Hepatocyte (in vitro differentiated cells): ENCODE results near the gene ARMH3. TPM values are rescaled to one million over a fixed set of nuclear protein-coding genes. Genes with fewer than 3 reads are reported as not detected.

Source experiments
- DNase-seq: peaks from one replicate; pipeline ENCODE4 v3.0.0-alpha.2; 2016; ENCODE audit warnings: low spot score
- H2AFZ ChIP-seq: fragments of 200-600 bp; sonication (generic); 2 replicates; pipeline ENCODE4 v1.6.0; 2016; ENCODE audit warnings: antibody characterized with exemption, mild to moderate bottlenecking
- H3K27ac ChIP-seq: fragments of 200-600 bp; sonication (generic); 2 replicates; pipeline ENCODE4 v1.5.1; 2016; ENCODE audit warnings: mild to moderate bottlenecking
- H3K27me3 ChIP-seq: fragments of 200-600 bp; sonication (generic); 2 replicates; pipeline ENCODE4 v1.6.1; 2016
- H3K36me3 ChIP-seq: fragments of 200-600 bp; sonication (generic); replicated peaks from 2 replicates; pipeline ENCODE4 v1.5.1; 2016; ENCODE audit warnings: low read depth; ENCODE audit not compliant: insufficient read depth
- H3K4me1 ChIP-seq: fragments of 200-600 bp; sonication (generic); 2 replicates; pipeline ENCODE4 v1.5.1; 2016; ENCODE audit warnings: mild to moderate bottlenecking, moderate library complexity; ENCODE audit not compliant: insufficient read depth
- H3K4me2 ChIP-seq: fragments of 200-600 bp; sonication (generic); 2 replicates; pipeline ENCODE4 v1.6.0; 2016
- H3K4me3 ChIP-seq: fragments of 200-600 bp; sonication (generic); 2 replicates; pipeline ENCODE4 v1.5.1; 2016; ENCODE audit warnings: mild to moderate bottlenecking
- H3K79me2 ChIP-seq: fragments of 200-600 bp; sonication (generic); 2 replicates; pipeline ENCODE4 v1.6.0; 2017; ENCODE audit warnings: mild to moderate bottlenecking
- H3K9me2 ChIP-seq: fragments of 200-600 bp; sonication (generic); replicated peaks from 2 replicates; pipeline ENCODE4 v1.6.0; 2017; ENCODE audit warnings: mild to moderate bottlenecking; ENCODE audit not compliant: insufficient read depth
- H3K9me3 ChIP-seq: fragments of 200-600 bp; sonication (generic); 2 replicates; pipeline ENCODE4 v1.5.1; 2016; ENCODE audit warnings: low read depth, mild to moderate bottlenecking
- H4K20me1 ChIP-seq: fragments of 200-600 bp; sonication (generic); 2 replicates; pipeline ENCODE4 v1.6.0; 2016; ENCODE audit warnings: mild to moderate bottlenecking; ENCODE audit not compliant: insufficient read depth, poor library complexity, severe bottlenecking
- CTCF ChIP-seq: fragments of 200-600 bp; sonication (generic); IDR thresholded peaks from 2 replicates; pipeline ENCODE4 v1.5.1; 2016; ENCODE audit warnings: antibody characterized with exemption, mild to moderate bottlenecking; ENCODE audit not compliant: poor library complexity
- EZH2 ChIP-seq: fragments of 200-600 bp; sonication (generic); IDR thresholded peaks from 2 replicates; pipeline ENCODE4 v1.6.1; 2016; ENCODE audit warnings: antibody characterized with exemption, mild to moderate bottlenecking, borderline replicate concordance
- EZH2phosphoT487 ChIP-seq: fragments of 200-600 bp; sonication (generic); IDR thresholded peaks from one replicate; pipeline ENCODE4 v1.6.1; 2018; ENCODE audit warnings: antibody characterized with exemption, mild to moderate bottlenecking, low read depth, moderate library complexity; ENCODE audit not compliant: unreplicated experiment, severe bottlenecking
- WGBS: methylation state at CpG from one replicate; pipeline ENCODE4 v1.1.6; 2016; ENCODE audit warnings: low lambda C conversion rate; ENCODE audit errors: missing lambda C conversion rate; 5-methylcytosine and 5-hydroxymethylcytosine counted together
- polyA plus RNA-seq: library from polyadenylated mRNA; unstranded; fragments of >200 nt; fragmentation: Nextera tagmentation; extraction: Ambion mirVana; gene quantifications from 2 replicates; pipeline ENCODE4 v1.2.1, GENCODE V29; 2016
- total RNA-seq: library from RNA; depleted of rRNA; stranded (reverse); fragments of >200 nt; gene quantifications from 2 replicates; pipeline ENCODE4 v1.2.3, GENCODE V29; 2014

The ARMH3 gene
- total and polyA plus RNA-seq, 2 experiments from 2014 or later = 10.6 to 15.1 TPM

- no peaks in the 10 kb centered on the region for H3K9me2 ChIP-seq
- H3K27ac ChIP-seq = no peak overlapping the region
- H3K9me3 ChIP-seq = no peaks in the 10 kb centered on the region
- DNase-seq = no peak
- H3K4me1 ChIP-seq = no peaks in the 10 kb centered on the region
- no peaks in the 10 kb centered on the region for H3K36me3 ChIP-seq
- H3K27me3 ChIP-seq = no peaks in the 10 kb centered on the region
- no peak overlapping the region for H3K4me3 ChIP-seq
- no peak overlapping the region for H3K4me2 ChIP-seq
- H2AFZ ChIP-seq = no peak overlapping the region
- no peak for TF ChIP-seq EZH2phosphoT487
- no peak for TF ChIP-seq CTCF
- TF ChIP-seq EZH2 = no peak
- no peaks in the 10 kb centered on the region for H3K79me2 ChIP-seq
- H4K20me1 ChIP-seq = no peaks in the 10 kb centered on the region
Measured at GRCh38 chr10:101923256-101923655, 132.7 kb downstream of the ARMH3 start.

- Histone ChIP-seq H3K4me2 (no peak overlapping the region), H3K9me2 (no peaks in the 10 kb centered on the region), H3K79me2 (no peaks in the 10 kb centered on the region), H2AFZ (no peak overlapping the region), H3K27me3 (no peaks in the 10 kb centered on the region), H3K27ac (no peak overlapping the region), H3K4me3 (no peak overlapping the region), H3K36me3 (no peaks in the 10 kb centered on the region), H4K20me1 (no peaks in the 10 kb centered on the region), H3K4me1 (no peaks in the 10 kb centered on the region), H3K9me3 (no peaks in the 10 kb centered on the region)
- TF ChIP-seq CTCF = no peak
- 80% methylated on average over 2 of the region's 2 CpGs for WGBS
- no peak for DNase-seq
Measured at GRCh38 chr10:101922846-101923245, 133.1 kb downstream of the ARMH3 start.

GRCh38 chr10:101920546-101920945 is 135.4 kb downstream of the ARMH3 start:
- no peaks in the 10 kb centered on the region for H4K20me1 ChIP-seq
- H3K79me2 ChIP-seq = no peaks in the 10 kb centered on the region
- no peak overlapping the region for H3K4me2 ChIP-seq
- H2AFZ ChIP-seq = no peak overlapping the region
- H3K9me3 ChIP-seq = no peaks in the 10 kb centered on the region
- H3K4me1 ChIP-seq = no peaks in the 10 kb centered on the region
- TF ChIP-seq CTCF (no peak), EZH2phosphoT487 (no peak), EZH2 (no peak)
- H3K4me3 ChIP-seq = no peak overlapping the region
- H3K27ac ChIP-seq = no peak overlapping the region
- no peaks in the 10 kb centered on the region for H3K27me3 ChIP-seq
- no peaks in the 10 kb centered on the region for H3K9me2 ChIP-seq
- peaks cover 3% of the 10 kb centered on the region for H3K36me3 ChIP-seq
- DNase-seq = no peak

- Histone ChIP-seq H3K4me3 (no peak overlapping the region), H4K20me1 (no peaks in the 10 kb centered on the region), H3K9me2 (no peaks in the 10 kb centered on the region), H3K27me3 (no peaks in the 10 kb centered on the region), H2AFZ (no peak overlapping the region), H3K79me2 (no peaks in the 10 kb centered on the region), H3K9me3 (no peaks in the 10 kb centered on the region), H3K27ac (no peak overlapping the region), H3K4me1 (no peaks in the 10 kb centered on the region), H3K36me3 (peaks cover 3% of the 10 kb centered on the region), H3K4me2 (no peak overlapping the region)
- 83% methylated on average over 8 of the region's 8 CpGs for WGBS
- DNase-seq = no peak
- no peak for TF ChIP-seq EZH2phosphoT487
- no peak for TF ChIP-seq CTCF
- TF ChIP-seq EZH2 = no peak
Measured at GRCh38 chr10:101919026-101919770, 136.8 kb downstream of the ARMH3 start.
